ENCODE data around the gene SMAD2.

SMAD2 gene

DNA sequence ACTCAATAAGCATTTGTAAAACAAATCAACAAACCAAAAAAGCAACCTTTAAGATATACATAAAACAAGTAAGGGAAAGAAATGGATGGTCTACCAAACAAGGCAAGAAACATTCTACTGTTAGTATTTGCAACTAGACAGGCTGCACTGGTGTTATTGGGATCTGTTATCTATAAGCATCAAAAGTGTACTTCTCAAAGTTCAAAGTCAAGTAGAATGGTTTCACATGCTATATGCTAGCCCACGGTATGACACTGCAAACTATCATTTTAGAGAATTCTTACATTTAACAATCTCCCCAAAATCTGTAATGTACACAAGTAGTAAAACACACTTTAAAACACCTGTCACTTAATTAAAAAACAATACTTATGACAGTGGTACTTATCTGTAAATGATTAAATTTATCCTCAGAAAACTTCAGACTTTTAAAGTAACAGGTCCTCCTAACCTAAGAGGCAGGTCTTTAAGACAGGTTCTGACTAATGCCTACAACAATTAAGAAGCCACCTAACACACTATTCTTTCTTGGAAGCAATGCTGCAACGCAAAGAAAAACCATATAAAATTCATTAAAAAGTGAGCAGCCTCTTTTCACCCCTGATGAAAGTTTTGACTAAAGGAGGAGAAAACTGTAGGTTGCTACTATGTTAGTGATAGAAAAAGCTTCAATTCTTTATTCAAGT, 34.8 kb downstream of the SMAD2 start:
- no peak for DNase-seq

DNA sequence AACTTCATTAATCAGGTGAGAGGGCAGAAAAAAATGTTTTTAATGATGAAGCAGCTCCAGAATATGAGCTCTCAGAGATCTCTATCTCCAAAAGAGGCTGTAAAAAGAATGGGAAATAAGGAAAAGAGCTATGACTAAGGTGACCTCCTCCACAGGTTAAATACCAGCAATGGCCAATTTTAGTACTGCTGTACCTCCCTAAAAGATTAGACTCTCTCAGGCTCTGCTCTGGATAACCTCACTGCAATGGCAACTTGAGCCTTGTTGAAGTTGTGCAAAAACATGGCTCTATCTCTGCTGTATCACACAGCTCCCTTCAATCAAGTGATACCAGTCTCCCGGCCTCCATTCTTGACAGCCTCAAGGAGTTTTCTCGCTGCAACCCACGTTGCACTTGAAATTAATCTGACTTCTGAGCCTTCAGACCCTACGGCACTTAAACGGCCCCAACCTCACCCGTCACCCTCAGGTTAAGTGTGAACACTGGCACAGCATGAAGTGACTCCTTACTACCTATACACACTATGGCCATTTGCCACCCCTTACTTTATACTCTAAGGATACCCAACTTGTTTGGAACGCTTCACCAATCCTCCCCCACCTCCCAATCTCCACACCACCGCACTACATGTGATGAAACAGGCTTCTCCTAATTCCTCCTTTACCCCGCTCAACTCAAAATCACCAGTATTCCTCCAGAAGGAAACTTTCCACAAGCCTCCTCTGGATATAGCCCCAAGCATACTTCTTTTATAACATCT, 36.3 kb downstream of the SMAD2 start:
- DNase-seq, result no peak

DNA sequence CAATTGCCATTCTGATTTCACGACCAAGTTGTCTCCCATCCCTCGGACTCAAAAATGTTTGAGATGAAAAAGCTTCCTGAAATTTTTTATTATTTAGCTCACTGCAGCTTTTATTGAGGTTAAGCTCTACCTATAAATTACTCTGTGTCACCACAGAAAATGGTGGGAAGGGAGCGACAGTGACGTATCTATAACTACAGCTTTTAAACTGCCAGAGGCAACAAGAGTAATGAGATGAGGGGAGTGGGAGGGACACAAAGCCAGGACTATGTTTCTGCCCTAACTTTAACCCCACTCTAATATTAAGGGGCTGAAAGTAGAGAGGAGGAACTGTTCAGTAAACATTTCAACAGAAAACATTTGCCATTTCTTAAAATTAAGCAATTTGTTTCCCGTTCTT, 37.4 kb downstream of the SMAD2 start:
- DNase-seq, result no peak

DNA sequence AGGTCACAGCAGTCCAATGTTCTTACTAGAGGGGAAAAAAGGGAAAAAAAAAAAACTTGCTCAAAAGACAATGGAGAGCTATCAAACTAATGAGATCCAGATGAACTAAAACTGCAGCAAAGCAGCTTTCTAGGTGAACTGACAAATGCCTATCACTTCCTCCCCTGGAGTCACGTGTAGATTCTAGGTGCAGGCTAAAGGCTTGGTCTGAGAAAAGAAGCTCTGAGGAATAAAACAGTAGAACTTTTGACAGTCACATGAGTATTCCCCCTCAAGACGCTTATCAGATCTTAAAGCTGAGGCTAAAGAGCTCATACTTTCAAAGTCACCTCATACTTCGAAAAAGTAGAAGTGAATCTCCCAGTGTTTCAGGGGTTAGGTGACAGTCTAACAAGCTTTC, 42.3 kb downstream of the SMAD2 start:
- DNase-seq, result no peak

DNA sequence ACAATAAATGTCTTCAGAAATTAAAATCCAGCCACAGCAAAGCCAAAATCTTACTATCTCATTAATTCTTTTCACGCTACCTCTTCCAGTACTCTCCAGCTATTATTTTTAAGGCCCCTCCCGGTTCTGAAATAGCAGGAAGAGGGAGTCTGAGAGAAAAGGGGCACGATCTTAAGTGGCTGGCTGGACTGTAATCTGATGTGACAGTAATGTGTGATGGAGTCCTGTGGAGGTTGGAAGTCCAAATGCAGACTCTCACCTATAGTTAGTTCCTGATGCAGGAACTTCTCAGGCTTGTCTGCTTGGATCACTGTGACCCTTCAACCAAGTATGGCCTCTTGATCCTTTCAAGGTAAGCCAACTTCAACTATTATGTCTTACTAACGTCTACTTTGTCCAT, 43.2 kb downstream of the SMAD2 start:
- no peak for DNase-seq

DNA sequence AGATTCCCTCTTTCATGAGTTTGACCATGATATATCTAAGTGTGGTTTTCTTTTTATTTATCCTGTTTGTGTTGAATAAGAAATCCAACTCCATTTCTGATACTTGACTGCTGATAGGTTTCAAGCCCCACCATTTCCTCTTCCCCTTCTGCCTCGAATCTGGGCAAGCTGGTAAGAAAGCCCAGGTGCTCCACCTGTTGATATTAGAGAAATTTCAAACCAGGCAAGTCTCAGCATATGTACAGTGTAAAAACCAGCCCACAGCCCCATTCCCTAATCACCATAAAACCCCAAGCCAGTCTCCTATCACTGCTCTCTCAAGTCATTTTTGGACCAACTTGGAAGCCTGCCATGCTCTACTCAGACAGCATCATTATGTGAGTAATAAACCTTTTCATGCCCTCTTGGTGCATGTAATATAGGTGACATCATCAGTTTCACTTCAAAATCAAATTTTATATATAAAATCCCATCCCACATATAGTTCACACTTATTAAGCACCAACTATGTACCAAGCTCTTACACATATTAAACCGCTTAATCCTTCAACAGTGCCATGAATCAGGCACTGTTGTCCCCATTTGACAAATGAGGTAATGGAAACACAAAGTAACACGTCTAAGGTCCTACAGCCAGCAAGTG, 46.6 kb downstream of the SMAD2 start:
- DNase-seq, result no peak

DNA sequence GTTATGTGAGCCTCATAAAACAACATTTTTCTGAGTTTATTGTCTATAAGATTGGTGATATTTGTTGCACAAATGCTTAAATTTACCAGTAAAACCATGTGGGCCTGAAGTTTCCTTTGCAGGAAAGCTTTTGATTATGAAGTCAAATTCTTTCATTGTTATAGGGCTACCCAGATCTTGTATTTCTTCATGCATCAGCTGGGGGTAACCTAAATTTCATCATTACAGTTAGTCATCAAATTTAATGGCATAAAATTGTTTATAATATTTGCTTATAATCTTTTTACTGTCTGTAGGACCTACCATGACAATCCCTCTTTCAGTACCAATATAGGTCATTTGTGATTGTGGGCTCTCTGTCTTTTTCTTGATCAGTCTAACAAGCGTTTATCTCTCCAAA, 47.8 kb downstream of the SMAD2 start:
- no peak for DNase-seq

DNA sequence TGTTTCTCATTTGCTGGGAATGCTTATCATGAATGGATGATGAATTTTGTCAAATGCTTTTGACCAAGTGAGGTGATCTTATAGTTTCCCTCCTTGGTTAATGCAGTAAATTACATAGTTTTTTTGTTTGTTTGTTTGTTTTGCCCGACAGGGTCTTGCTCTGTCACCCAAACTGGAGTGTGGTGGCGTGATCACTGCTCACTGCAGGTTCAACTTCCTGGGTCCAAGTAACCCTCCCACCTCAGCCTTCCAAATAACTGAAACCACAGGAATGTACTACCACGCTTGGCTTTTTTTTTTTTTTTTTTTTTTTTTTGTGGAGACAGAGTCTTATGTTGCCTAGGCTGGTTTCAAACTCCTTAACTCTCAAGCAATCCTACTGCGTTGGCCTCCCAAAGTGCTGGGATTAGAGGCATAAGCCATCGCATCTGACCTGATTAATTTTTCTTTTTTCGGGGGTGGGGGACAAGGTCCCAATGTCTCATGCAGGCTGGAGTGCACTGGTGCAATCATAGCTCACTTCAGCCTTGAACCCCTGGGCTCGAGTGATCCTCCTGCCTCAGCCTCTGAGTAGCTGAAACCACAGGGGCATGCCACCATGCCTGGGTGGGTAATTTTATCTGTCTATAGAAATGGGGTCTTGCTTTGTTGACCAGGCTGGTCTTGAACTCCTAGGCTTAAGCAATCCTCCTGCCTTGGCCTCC, 48.6 kb downstream of the SMAD2 start:
- DNase-seq, result no peak

DNA sequence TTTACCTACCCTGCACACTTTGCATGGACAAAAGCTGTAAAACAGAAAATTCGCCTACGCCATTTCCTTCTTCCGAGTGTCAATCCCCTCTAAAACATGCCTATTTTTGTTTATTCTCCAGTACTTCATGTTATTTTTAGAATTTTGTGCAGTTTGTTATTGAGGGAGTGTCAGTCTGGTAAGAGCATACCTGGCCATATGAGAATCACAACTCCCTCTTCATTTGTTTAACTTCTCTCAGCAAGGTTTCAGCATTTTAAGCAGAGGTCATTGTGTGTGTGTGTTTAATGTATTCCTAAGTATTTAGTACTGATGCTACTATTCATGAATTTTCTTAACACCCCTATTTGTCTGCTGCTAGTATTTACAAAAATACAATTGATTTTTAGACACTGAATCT, 49.4 kb downstream of the SMAD2 start:
- DNase-seq, result no peak

DNA sequence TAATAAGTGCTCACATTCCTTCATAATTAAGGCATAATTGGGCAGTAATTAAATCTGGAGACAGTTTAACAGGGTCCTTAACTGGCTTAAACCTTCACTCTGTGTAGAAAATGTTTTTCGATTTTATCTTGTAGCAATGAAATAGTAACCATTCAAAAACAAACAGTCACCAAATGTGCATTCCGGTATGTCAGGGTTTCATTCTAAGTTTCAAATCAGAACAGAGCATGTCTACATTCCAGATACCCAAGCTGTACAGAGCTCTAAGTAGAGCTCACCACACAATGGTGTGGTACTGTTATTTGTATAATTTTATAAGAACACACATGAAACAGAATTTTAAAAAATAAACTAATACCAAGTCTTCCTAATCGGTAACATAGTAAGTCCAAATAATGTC, 52.6 kb downstream of the SMAD2 start:
- no peak for DNase-seq

DNA sequence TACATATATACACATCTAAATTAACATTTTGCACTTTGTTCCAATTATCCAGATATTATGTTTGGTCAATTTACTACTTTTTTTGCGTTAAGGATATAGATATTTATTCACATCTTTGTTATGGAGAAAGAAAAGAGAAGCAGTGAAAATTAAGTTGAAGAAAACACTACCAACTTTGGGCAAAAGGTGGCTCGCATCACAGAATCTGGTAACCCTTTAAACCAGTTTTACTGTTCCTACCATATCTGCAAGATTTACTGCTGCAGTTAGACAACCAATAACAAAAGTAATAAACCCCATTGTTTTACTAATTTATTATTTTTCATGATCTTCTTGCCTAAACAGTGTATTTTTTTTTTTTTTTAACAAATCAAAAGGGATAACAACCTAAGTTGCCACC, 53.6 kb downstream of the SMAD2 start:
- DNase-seq, result no peak

DNA sequence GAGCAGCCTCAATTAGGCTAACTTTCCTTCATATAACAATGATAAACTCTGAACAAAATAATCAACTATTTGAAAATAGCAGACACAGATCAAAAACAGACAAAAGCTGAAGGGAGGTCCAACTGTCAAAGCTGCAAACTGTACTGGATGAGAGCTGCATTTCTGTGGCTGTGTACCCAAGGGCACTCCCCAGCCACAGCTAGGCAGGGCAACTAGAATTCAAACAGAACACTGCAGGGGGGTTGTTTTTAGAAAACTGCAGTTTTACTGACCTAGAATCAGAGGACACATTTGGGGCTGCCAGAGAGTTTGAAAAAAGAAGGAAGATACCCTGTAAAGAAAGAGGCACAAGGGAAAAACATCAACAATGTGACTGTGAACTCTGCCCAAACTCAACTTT, 56.8 kb downstream of the SMAD2 start:
- DNase-seq, result no peak

DNA sequence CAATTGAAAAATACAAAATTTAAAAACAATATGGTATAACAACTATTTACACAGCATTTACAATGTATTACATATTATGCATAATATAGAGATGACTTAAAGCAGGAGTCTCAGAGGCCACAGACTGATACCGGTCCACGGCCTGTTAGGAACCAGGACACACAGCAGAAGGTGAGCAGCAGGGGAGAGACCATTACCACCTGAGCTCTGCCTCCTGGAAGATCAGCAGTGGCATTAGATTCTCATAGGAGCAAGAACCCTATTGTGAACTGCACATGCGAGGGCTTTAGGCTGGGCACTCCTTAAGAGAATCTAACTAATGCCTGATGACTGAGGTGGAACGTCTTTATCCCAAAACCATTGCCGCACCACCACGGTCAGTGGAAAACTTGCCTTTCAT, 58.0 kb downstream of the SMAD2 start:
- no peak for DNase-seq

DNA sequence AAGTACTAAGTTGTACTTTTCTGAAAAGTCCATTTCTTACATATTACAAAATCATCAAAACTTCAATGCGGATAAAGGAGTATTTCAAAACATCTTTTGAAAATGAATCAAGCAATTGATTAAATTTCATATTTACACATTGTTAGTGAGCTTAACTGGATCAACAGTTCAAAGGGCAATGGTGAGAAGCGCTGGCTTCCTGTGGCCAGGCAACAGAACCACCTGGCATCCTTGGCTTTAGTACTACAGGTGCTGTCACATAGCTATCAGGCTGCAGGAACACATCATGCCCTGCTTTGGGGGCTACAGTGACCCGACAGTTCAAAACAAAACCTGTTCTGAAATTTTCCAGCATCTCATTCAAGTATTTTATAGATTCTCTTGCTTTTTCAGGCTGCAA, 59.2 kb downstream of the SMAD2 start:
- DNase-seq, result no peak

DNA sequence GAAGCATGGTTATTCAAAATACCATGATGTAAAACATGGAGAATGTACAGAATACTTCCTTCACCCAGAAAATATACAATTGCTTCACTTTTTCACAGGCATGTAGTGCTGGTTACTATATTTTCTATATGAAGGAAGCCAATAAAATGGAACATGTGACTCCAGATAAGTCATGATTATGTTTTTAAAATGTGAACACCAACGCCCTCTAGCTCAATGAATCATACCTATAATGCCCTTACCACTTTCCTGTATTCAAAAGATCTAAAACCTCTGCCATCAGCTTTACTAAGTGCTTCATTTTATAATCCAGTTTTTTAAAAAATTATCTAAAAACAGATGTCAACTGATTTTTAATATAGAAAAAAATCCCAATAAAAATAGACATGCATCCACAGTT, 59.9 kb downstream of the SMAD2 start:
- peak in 2 of 4 experiments; percentile 10 to 20 for DNase-seq

DNA sequence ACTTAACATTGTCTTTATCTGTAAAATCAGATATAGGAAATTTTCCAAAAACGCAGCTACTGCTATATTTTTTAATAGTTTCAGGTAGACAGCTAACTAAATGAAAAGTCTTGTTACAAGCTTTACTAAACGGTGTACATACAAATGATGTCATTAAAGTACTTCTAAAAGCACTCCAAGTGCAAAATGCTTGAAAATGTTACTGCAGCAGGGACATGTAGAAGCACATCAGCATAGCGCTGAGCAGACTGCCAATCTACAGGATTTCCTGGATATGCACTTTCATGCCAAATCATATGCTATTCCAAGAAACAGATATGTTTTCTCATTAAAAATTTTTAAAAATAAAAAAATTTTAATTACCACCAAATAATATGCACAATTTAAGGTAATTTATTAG, 61.7 kb downstream of the SMAD2 start:
- DNase-seq, result no peak

DNA sequence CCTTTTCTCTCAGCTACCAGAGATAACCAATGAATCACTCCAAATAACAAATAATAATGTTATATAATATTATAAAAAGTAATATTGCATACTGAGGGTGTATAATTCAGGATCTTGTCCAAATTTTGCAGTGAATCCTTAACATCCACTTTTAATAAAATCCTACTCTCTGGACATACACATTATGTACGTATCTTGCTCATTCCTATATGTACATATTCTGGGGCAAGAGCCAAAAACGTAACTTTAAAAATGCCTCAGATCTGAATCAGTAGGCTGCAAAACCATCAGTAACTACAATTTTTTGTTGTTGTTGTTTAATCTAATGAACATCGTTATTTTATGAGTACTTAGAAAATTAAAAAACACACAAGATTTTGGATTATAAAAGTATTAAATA, 65.3 kb downstream of the SMAD2 start:
- no peak for DNase-seq

DNA sequence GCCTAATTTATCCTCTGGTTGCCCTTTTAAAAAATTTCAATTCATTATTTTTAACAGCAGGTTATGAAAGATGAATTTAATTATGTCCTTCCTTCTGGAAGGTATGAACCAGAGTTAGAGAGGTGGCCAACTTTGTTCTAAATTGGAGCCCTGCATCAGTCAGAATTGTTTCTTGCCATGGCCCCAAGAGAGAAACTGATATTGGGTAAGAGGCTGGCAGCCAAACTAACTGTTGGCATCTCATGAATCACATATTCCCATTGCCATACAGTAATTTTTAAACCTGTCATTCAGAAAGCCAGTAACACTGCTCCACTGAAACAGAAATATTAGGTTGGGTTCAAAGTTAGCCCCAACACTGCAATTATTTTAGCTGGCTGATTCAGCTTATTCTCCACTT, 67.4 kb downstream of the SMAD2 start:
- no peak for DNase-seq

DNA sequence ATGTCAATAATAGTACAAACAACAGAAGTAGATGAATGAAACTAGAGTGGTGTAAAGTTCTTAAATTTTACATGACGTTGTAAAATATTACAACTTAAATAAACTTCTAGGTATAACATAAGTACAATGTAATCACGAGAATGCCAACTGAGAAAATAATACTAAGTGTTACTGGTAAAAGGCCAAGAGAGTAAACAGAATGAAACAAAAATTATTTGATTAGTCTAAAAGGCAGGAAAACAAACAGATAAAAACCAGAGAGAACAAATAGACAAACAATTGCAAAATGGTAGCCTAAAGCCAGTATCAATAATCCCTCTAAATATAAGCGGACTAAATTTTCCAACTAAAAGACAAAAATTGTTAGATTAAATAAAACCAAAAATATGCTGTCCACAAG, 71.9 kb downstream of the SMAD2 start:
- no peak for DNase-seq

DNA sequence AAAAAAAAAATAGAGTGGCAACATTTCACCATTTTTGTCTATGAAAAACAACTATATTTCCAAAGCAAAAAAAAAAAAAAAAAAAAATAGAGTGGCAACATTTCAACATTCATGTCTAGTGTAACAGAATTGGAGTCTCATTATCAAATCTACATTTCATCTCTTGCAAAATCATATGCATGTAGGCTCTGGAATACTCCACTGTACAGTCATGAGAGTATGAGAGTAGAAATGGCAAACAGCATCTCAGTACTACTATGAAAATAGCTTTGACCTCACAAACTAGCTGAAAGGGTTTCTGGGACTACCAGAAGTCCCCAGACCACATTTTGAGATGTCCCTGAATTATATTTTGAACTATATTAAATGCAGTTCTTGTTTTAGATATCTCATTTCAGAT, 82.8 kb downstream of the SMAD2 start:
- no peak for DNase-seq

DNA sequence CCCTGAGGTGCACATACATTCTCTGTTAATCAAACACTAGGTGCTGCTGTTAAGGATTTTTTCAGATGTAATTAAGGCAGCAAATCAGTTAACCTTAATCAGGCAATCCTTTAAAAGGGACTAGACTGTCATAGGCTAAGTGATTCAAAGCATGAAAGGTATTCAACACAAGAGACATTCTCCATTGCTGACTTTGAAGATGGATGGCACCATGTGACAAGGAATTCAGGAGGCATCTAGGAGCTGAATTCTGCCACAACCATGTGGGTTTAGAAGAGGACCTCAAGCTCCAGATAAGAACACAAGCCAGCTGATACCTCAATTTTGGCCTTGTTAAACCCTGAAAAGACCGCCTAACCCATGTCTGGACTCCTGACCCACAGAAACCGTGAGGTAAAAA, 84.0 kb downstream of the SMAD2 start:
- no peak for DNase-seq

DNA sequence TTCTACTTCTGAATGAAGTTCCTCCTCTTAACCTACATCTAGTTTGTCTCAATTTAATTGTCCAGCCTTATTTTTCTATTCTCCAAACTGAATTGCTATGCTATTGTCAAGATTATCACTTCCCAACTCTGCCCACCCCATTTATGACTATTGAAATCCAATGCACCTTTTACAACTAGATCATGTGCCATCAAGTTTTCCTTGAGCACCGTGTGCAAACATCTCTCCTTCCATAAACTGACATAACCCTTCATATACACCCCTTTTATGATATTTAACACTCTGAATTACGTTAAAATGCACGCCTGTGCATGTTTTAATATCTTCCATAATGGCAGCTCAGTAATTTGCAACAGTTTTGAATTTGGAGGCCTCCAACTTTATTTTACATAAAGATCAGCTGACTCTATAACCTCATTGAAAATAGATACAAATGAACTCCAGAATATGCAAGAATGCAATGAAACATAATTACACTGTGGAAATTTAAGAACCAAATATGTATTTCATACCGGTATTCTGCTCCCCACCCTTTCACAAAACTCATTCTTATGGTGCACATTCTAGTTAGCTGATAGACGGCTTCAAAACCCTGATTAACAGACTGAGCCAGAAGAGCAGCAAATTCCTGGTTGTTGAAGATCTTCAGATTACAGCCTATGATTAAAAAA, 85.5 kb downstream of the SMAD2 start:
- DNase-seq, result no peak

DNA sequence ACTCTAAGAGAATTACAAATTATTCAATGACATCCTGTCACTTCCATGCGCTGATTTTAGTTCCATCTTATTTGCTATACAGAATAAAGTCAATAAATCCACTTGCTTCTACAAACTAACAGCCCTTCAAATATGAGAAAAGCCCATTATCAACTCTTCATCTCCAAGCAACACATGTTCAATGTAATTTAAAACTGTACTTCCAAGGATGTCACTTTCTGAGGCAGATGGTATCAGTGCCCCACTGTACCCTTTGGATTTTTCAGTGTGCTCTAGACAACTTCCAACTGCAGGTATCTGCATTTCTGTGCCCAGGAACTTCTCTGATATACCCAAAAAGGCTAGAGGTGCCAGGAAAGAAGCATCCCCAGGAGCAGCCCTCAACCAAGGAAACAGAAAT, 87.6 kb downstream of the SMAD2 start:
- no peak for DNase-seq

Measured in suppressor macrophage (primary cell).